H9 (cell line): ENCODE results near the gene ASTN1. TPM values are rescaled to one million over a fixed set of nuclear protein-coding genes. Genes with fewer than 3 reads are reported as not detected.

Source experiments
- DNase-seq: peaks from one replicate; pipeline ENCODE4 v3.0.0-alpha.2; 2017
- H2AFZ ChIP-seq: one replicate; pipeline ENCODE4 v1.6.1; 2013; ENCODE audit warnings: mild to moderate bottlenecking, low read length, control low read depth, moderate library complexity
- H2AK5ac ChIP-seq: 2 replicates; pipeline ENCODE4 v1.6.1; 2013; ENCODE audit warnings: low read length, control low read depth, mixed read lengths; ENCODE audit not compliant: insufficient read length
- H2BK120ac ChIP-seq: one replicate; pipeline ENCODE4 v1.6.1; 2013; ENCODE audit warnings: low read depth, mild to moderate bottlenecking, low read length, control low read depth, inconsistent platforms; ENCODE audit not compliant: poor library complexity, severe bottlenecking
- H2BK12ac ChIP-seq: 2 replicates; pipeline ENCODE4 v1.6.1; 2013; ENCODE audit warnings: low read length, control low read depth, mixed read lengths, low read depth; ENCODE audit not compliant: insufficient read length
- H2BK15ac ChIP-seq: 2 replicates; pipeline ENCODE4 v1.6.1; 2013; ENCODE audit warnings: low read depth, low read length, control low read depth
- H2BK20ac ChIP-seq: one replicate; pipeline ENCODE4 v1.6.1; 2013; ENCODE audit warnings: low read depth, mild to moderate bottlenecking, low read length, control low read depth, inconsistent platforms; ENCODE audit not compliant: poor library complexity, severe bottlenecking
- H2BK5ac ChIP-seq: 2 replicates; pipeline ENCODE4 v1.6.1; 2013; ENCODE audit warnings: low read length, control low read depth, mixed read lengths; ENCODE audit not compliant: insufficient read length
- H3K14ac ChIP-seq: 2 replicates; pipeline ENCODE4 v1.6.1; 2013; ENCODE audit warnings: low read length, control low read depth; ENCODE audit not compliant: insufficient read depth
- H3K18ac ChIP-seq: 2 replicates; pipeline ENCODE4 v1.6.1; 2013; ENCODE audit warnings: low read depth, mild to moderate bottlenecking, mixed read lengths, low read length, control low read depth; ENCODE audit not compliant: insufficient read length
- H3K23ac ChIP-seq: 2 replicates; pipeline ENCODE4 v1.6.1; 2013; ENCODE audit warnings: low read length, control low read depth, mixed read lengths, low read depth; ENCODE audit not compliant: insufficient read length
- H3K23me2 ChIP-seq: 2 replicates; pipeline ENCODE4 v1.6.1; 2013; ENCODE audit warnings: low read depth, mild to moderate bottlenecking, mixed read lengths, low read length, control low read depth; ENCODE audit not compliant: insufficient read length, poor library complexity, severe bottlenecking
- H3K27ac ChIP-seq: 2 replicates; pipeline ENCODE4 v1.5.1; 2013; ENCODE audit warnings: low read length, control low read depth, mixed read lengths, low read depth; ENCODE audit not compliant: insufficient read length
- H3K27me3 ChIP-seq: 2 replicates; pipeline ENCODE4 v1.6.1; 2013; ENCODE audit warnings: low read length, control low read depth, inconsistent platforms; ENCODE audit not compliant: insufficient read depth
- H3K4ac ChIP-seq: 2 replicates; pipeline ENCODE4 v1.6.1; 2013; ENCODE audit warnings: low read depth, mild to moderate bottlenecking, control low read depth, inconsistent platforms, low read length, moderate library complexity
- H3K4me1 ChIP-seq: 2 replicates; pipeline ENCODE4 v1.6.1; 2013; ENCODE audit warnings: low read length, control low read depth, inconsistent platforms; ENCODE audit not compliant: insufficient read depth
- H3K4me2 ChIP-seq: 2 replicates; pipeline ENCODE4 v1.6.1; 2013; ENCODE audit warnings: low read length, control low read depth, mixed read lengths; ENCODE audit not compliant: insufficient read length, insufficient read depth
- H3K56ac ChIP-seq: 2 replicates; pipeline ENCODE4 v1.6.1; 2013; ENCODE audit warnings: low read depth, mild to moderate bottlenecking, mixed read lengths, low read length, control low read depth; ENCODE audit not compliant: insufficient read length
- H3K79me1 ChIP-seq: 2 replicates; pipeline ENCODE4 v1.6.1; 2013; ENCODE audit warnings: low read depth, mild to moderate bottlenecking, moderate library complexity, low read length, control low read depth, inconsistent platforms; ENCODE audit not compliant: insufficient read depth, poor library complexity, severe bottlenecking
- H3K79me2 ChIP-seq: 2 replicates; pipeline ENCODE4 v1.6.1; 2013; ENCODE audit warnings: low read length, control low read depth, inconsistent platforms; ENCODE audit not compliant: insufficient read depth
- H3K9ac ChIP-seq: 2 replicates; pipeline ENCODE4 v1.6.1; 2013; ENCODE audit warnings: low read length, control low read depth, mixed read lengths; ENCODE audit not compliant: insufficient read length; ENCODE audit errors: extremely low read depth
- H3K9me3 ChIP-seq: one replicate; pipeline ENCODE4 v1.6.1; 2013; ENCODE audit warnings: low read depth, low read length, inconsistent platforms; ENCODE audit not compliant: control insufficient read depth
- H3T11ph ChIP-seq: one replicate; pipeline ENCODE4 v1.6.1; 2013; ENCODE audit warnings: mild to moderate bottlenecking, low read length, control low read depth, inconsistent platforms
- H4K20me1 ChIP-seq: one replicate; pipeline ENCODE4 v1.6.1; 2013; ENCODE audit not compliant: control insufficient read depth, insufficient read length, insufficient read depth
- H4K5ac ChIP-seq: 2 replicates; pipeline ENCODE4 v1.6.1; 2013; ENCODE audit warnings: low read depth, mild to moderate bottlenecking, mixed read lengths, low read length, control low read depth; ENCODE audit not compliant: insufficient read length
- H4K8ac ChIP-seq: replicated peaks from 2 replicates; pipeline ENCODE4 v1.6.1; 2013; ENCODE audit warnings: low read length, control low read depth, mixed read lengths, low read depth; ENCODE audit not compliant: insufficient read length
- H4K91ac ChIP-seq: 2 replicates; pipeline ENCODE4 v1.6.1; 2013; ENCODE audit warnings: low read depth, mild to moderate bottlenecking, moderate library complexity, mixed read lengths, low read length, control low read depth; ENCODE audit not compliant: insufficient read length
- H3K27ac Mint-ChIP-seq, 3 experiments: 2 replicates in 2 of 3; 3 replicates in 1 of 3; pipeline ENCODE4 v1.8.0; 2020 to 2021; ENCODE audit warnings: mixed read lengths in 3 of 3, mild to moderate bottlenecking in 1 of 3, moderate library complexity in 1 of 3
- H3K27me3 Mint-ChIP-seq: 2 replicates; pipeline ENCODE4 v1.8.0; 2021; ENCODE audit warnings: low read depth, mild to moderate bottlenecking, moderate library complexity, mixed read lengths
- H3K36me3 Mint-ChIP-seq, 3 experiments: 2 replicates in 2 of 3; 3 replicates in 1 of 3; pipeline ENCODE4 v1.8.0; 2020 to 2021; ENCODE audit warnings: low read depth in 3 of 3, mixed read lengths in 3 of 3; ENCODE audit not compliant: insufficient read depth in 1 of 3
- H3K4me1 Mint-ChIP-seq, 2 experiments: 2 replicates each; pipeline ENCODE4 v1.8.0; 2020; ENCODE audit warnings: mixed read lengths in 2 of 2
- H3K4me3 Mint-ChIP-seq, 2 experiments: 2 replicates in 1 of 2; 3 replicates in 1 of 2; pipeline ENCODE4 v1.8.0; 2020 to 2021; ENCODE audit warnings: mild to moderate bottlenecking in 2 of 2, mixed read lengths in 2 of 2, moderate library complexity in 1 of 2
- H3K9me3 Mint-ChIP-seq, 2 experiments: 2 replicates in 1 of 2; 3 replicates in 1 of 2; pipeline ENCODE4 v1.8.0; 2020; ENCODE audit warnings: mild to moderate bottlenecking in 2 of 2, mixed read lengths in 2 of 2, moderate library complexity in 1 of 2
- CTCF ChIP-seq: fragments of 200-600 bp; sonication (generic); conservative IDR thresholded peaks from 3 replicates; pipeline ENCODE4 v1.8.0; 2021; ENCODE audit warnings: antibody characterized with exemption, mild to moderate bottlenecking
- WGBS: extraction: QIAGEN DNeasy Blood & Tissue Kit; methylation state at CpG from one replicate; pipeline ENCODE4 v1.1.7; 2013; ENCODE audit warnings: missing lambda C conversion rate, low lambda C conversion rate, mixed read lengths; ENCODE audit not compliant: insufficient read length; ENCODE audit errors: extremely low coverage; 5-methylcytosine and 5-hydroxymethylcytosine counted together
- total RNA-seq: library from RNA; stranded (reverse); gene quantifications from 2 replicates; pipeline ENCODE4 v1.2.1, GENCODE V29; 2021

ASTN1 gene
- total RNA-seq, 1 experiment from 2014 or later: 0.98 TPM

DNA sequence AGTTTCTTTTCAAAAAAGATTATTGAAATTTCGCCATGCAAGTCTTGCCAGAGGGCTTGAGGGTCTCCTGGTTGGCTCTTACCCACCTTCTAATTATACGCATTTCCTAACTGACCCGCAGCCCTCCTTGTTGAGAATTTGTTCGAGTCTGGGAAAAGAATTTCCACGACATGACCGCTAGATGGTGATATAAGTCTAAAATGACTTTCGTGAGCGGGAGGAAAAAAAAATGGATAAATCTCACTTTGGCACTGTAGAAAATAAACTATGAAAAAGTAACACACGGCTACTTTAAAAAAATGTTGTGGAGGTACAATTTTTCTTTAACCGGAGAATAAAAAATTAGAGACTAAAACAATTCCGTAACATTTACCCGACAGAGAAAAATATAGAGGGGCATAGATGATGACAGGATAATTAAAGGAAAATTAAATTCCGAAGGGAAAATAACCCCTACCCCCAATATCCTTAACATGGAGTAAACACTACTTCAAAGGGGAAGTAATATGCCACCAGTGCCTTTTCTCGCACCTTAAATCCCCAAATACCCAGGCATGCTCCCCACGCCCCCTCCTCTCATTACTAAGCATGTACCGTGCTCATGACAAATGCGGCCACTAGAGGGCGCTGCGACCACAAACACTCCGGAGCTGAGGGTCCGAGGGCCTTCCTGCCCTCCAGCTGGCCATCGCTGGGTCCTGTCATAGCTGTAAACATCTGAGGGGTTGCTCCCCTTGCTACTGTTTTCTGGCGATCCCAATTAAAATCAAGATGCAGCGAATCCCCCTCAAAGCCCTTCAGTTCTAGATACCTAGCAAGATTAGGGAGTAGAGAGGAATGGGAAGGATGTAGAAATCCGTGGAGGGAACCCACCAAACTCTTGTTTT, 266.9 kb downstream of the ASTN1 start:
- Mint-ChIP-seq H3K9me3 (no peaks in the 10 kb centered on the region; a peak in 1 of 5 replicates), H3K36me3 (no peaks in the 10 kb centered on the region; a peak in 2 of 7 replicates), H3K27me3 (peaks cover 33% of the 10 kb centered on the region), H3K27ac (peak overlapping the region in 1 of 3 experiments; percentile 44; a peak in 1 of 7 replicates), H3K4me1 (peaks cover 6 to 9% of the 10 kb centered on the region in 2 experiments), H3K4me3 (peak overlapping the region; percentile 57 to 81)
- Histone ChIP-seq H3K9me3 (no peaks in the 10 kb centered on the region), H4K8ac (no peak overlapping the region), H2BK20ac (no peak overlapping the region), H2AK5ac (no peak overlapping the region), H2BK15ac (no peak overlapping the region), H3K4me1 (no peaks in the 10 kb centered on the region), H3K79me2 (no peaks in the 10 kb centered on the region), H3K4me2 (peak overlapping the region; percentile 50), H3K27ac (no peak overlapping the region), H3K14ac (no peak overlapping the region), H2BK12ac (no peak overlapping the region), H3K4ac (no peak overlapping the region), H3K79me1 (no peaks in the 10 kb centered on the region), H4K20me1 (no peaks in the 10 kb centered on the region), H4K91ac (no peak overlapping the region), H3K23me2 (peaks cover 4% of the 10 kb centered on the region), H3T11ph (no peak overlapping the region), H4K5ac (no peak overlapping the region), H3K27me3 (no peaks in the 10 kb centered on the region), H2AFZ (no peak overlapping the region), H3K56ac (no peak overlapping the region), H2BK120ac (no peak overlapping the region), H3K23ac (no peak overlapping the region), H3K9ac (no peak overlapping the region), H3K18ac (no peak overlapping the region), H2BK5ac (no peak overlapping the region)
- peak; percentile 79 for TF ChIP-seq CTCF
- peak; percentile 84 for DNase-seq
- WGBS: no CpG with 5 or more reads among the region's 25 CpGs
